ENCODE data around the gene PDE4C. TPM values are rescaled to one million over a fixed set of nuclear protein-coding genes. Genes with fewer than 3 reads are reported as not detected.

Gene PDE4C
- total and polyA plus RNA-seq, 9 of the 15 experiments (the other 6 are each of a cell fraction or from before 2014, with no cell fraction given) = 0.04 to 0.91 (median 0.20) TPM; not detected in 1

DNA sequence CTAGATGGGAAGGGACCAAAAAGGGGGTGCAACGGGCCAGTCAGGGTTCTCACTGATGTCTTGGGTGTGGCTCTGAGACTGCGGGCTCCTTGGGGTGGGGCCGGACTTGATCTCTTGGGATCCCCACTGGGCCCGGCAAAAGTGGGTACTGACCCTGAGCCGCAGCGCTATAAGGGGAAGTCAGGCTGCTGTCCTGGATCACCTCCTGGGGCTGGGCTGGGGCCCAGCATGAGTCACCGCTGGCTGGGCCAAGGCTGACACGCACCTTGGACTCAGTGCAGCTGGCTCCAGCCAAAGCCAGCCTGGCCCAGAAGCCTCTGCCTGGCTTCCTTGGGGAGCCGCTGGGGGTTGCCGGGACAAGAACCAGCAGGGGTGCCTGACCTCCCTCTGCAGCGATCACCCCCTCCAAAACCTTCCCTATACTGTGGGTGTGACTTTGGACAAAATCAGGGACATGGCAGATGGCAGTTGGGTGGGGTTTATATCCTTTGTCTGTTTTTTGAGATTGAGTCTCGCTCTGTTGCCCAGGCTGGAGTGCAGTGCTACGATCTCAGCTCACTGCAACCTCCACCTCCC is 48.6 kb upstream of the PDE4C start (continued):
- TF ChIP-seq CCAR2 (IDR thresholded peaks at IDR 0.05; ENCODE audit: low read depth, low read length) (no peak), ZNF75A (CRISPR knock-in tag; IDR thresholded peaks at IDR 0.05) (no peak), GABPB1 (CRISPR knock-in tag; IDR thresholded peaks at IDR 0.05) (0 out of 2 replicates have a peak, but pooled peaks have one; percentile 11), ATF1 (CRISPR knock-in tag; IDR thresholded peaks at IDR 0.05) (no peak), ATF1 (tag; IDR thresholded peaks at IDR 0.05) (0 out of 2 replicates have a peak, but pooled peaks have one; percentile 18), NR1H2 (CRISPR knock-in tag; IDR thresholded peaks at IDR 0.05) (no peak), YY1 (IDR thresholded peaks at IDR 0.05; ENCODE audit: borderline replicate concordance in 1 of 3, control insufficient read depth in 1 of 3, extremely low read depth in 1 of 3, insufficient read depth in 3 of 3, insufficient read length in 1 of 3, insufficient replicate concordance in 2 of 3, low read depth in 1 of 3, low read length in 2 of 3) (peak in 1 of 3 experiments; percentile 9), CBX3 (IDR thresholded peaks at IDR 0.05; ENCODE audit: borderline replicate concordance in 1 of 2, low read length in 2 of 2) (no peak; a peak in 1 of 3 replicates), MTF1 (CRISPR knock-in tag; IDR thresholded peaks at IDR 0.05; ENCODE audit: borderline replicate concordance) (no peak), EP400 (IDR thresholded peaks at IDR 0.05) (peak; percentile 65), STAG1 (CRISPR knock-in tag; IDR thresholded peaks at IDR 0.05; ENCODE audit: borderline replicate concordance) (no peak), ZKSCAN1 (IDR thresholded peaks at IDR 0.05; ENCODE audit: low read depth, low read length) (no peak), CBFB (CRISPR knock-in tag; IDR thresholded peaks at IDR 0.05) (no peak), NR2F6 (CRISPR knock-in tag; IDR thresholded peaks at IDR 0.05) (no peak), ZNF830 (CRISPR knock-in tag; IDR thresholded peaks at IDR 0.05) (no peak), TARDBP (IDR thresholded peaks at IDR 0.05) (peak; percentile 57; the same call in 1 of the 2 replicates), IRF2 (CRISPR knock-in tag; IDR thresholded peaks at IDR 0.05) (no peak), ZBTB1 (CRISPR knock-in tag; IDR thresholded peaks at IDR 0.05; ENCODE audit: borderline replicate concordance, low read depth) (no peak), FIP1L1 (IDR thresholded peaks at IDR 0.05; ENCODE audit: low read depth, low read length, poor library complexity, severe bottlenecking) (no peak), ZNF76 (CRISPR knock-in tag; IDR thresholded peaks at IDR 0.05; ENCODE audit: borderline replicate concordance) (no peak), HSF4 (CRISPR knock-in tag; IDR thresholded peaks at IDR 0.05; ENCODE audit: borderline replicate concordance) (no peak), ETV1 (tag; conservative IDR thresholded peaks at IDR 0.05; ENCODE audit: low read depth) (no peak)
- TF ChIP-seq, protein P1, sequence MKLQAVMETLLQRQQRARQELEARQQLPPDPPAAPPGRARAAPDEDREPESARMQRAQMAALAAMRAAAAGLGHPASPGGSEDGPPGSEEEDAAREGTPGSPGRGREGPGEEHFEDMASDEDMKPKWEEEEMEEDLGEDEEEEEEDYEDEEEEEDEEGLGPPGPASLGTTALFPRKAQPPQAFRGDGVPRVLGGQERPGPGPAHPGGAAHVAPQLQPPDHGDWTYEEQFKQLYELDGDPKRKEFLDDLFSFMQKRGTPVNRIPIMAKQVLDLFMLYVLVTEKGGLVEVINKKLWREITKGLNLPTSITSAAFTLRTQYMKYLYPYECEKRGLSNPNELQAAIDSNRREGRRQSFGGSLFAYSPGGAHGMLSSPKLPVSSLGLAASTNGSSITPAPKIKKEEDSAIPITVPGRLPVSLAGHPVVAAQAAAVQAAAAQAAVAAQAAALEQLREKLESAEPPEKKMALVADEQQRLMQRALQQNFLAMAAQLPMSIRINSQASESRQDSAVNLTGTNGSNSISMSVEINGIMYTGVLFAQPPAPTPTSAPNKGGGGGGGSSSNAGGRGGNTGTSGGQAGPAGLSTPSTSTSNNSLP (IDR thresholded peaks at IDR 0.05; ENCODE audit: borderline replicate concordance, low read depth, low read length) = no peak
- TF ChIP-seq, protein P2, sequence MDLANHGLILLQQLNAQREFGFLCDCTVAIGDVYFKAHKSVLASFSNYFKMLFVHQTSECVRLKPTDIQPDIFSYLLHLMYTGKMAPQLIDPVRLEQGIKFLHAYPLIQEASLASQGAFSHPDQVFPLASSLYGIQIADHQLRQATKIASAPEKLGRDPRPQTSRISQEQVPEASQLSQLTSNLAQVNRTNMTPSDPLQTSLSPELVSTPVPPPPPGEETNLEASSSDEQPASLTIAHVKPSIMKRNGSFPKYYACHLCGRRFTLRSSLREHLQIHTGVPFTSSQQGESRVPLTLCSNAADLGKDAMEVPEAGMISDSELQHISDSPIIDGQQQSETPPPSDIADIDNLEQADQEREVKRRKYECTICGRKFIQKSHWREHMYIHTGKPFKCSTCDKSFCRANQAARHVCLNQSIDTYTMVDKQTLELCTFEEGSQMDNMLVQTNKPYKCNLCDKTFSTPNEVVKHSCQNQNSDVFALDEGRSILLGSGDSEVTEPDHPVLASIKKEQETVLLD (IDR thresholded peaks at IDR 0.05) = peak; percentile 20; the same call in 1 of the 2 replicates
- TF ChIP-seq, protein P3, sequence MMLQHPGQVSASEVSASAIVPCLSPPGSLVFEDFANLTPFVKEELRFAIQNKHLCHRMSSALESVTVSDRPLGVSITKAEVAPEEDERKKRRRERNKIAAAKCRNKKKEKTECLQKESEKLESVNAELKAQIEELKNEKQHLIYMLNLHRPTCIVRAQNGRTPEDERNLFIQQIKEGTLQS (IDR thresholded peaks at IDR 0.05) = peak; percentile 96
- TF ChIP-seq, protein P3 (CRISPR knock-in tag; conservative IDR thresholded peaks at IDR 0.05) = peak; percentile 92
